Gastroesophageal sphincter (tissue), 3 donors: ENCODE results near the gene TIAM2.

Experiments used
- EP300 ChIP-seq: sonication (generic); formaldehyde crosslinking; IDR thresholded peaks from one replicate; pipeline ENCODE4 v1.6.1; 2017; ENCODE audit warnings: antibody characterized with exemption, mild to moderate bottlenecking
- TF ChIP-seq, protein P1 (sequence below), 4 experiments: fragments of 200-600 bp in 2 of 4; fragments of 450-650 bp in 2 of 4; sonication (generic) in 1 of 4; IDR thresholded peaks; one replicate each; pipeline ENCODE4 v1.5.1; 2017 to 2019; ENCODE audit warnings: antibody characterized with exemption in 4 of 4, mild to moderate bottlenecking in 2 of 4, moderate library complexity in 2 of 4

DNA sequence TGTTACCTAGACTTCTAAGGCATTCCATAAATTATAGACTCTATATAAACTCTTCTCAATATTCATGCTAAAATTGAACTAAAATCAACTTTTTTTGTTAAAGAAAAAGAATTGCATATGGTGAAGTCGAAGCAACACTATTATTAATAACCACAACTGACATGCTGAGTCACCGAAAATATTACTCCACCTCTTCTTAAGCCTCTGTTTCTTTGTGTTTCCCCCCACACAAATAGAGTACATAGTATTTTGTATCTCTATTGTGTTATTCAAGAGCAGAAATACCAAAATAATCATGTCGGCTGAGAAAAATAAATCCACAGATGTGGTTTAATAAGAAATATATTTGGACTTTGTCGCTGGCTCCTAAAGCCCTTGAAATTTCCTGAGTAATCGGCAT, 295.4 kb downstream of the TIAM2 start:
- TF ChIP-seq, protein P1, sequence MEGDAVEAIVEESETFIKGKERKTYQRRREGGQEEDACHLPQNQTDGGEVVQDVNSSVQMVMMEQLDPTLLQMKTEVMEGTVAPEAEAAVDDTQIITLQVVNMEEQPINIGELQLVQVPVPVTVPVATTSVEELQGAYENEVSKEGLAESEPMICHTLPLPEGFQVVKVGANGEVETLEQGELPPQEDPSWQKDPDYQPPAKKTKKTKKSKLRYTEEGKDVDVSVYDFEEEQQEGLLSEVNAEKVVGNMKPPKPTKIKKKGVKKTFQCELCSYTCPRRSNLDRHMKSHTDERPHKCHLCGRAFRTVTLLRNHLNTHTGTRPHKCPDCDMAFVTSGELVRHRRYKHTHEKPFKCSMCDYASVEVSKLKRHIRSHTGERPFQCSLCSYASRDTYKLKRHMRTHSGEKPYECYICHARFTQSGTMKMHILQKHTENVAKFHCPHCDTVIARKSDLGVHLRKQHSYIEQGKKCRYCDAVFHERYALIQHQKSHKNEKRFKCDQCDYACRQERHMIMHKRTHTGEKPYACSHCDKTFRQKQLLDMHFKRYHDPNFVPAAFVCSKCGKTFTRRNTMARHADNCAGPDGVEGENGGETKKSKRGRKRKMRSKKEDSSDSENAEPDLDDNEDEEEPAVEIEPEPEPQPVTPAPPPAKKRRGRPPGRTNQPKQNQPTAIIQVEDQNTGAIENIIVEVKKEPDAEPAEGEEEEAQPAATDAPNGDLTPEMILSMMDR (IDR thresholded peaks at IDR 0.05) = no peak
- TF ChIP-seq EP300 = no peak
